Upper lobe of right lung (tissue), 1 donor: ENCODE results near the gene CYP20A1. TPM values are rescaled to one million over a fixed set of nuclear protein-coding genes. Genes with fewer than 3 reads are reported as not detected.
"Not testable (repeated sequence)": the region's sequence is repeated elsewhere in the genome, so short reads cannot be mapped to it uniquely, and the experiment has no call there.

Source experiments
- ATAC-seq: fragments of 200-7000 bp; cut with Tn5 transposase; one replicate; pipeline ENCODE4 v1.9.1; 2020; ENCODE audit warnings: mild to moderate bottlenecking, moderate library complexity
- DNase-seq: peaks from one replicate; pipeline ENCODE4 v3.0.0-alpha.2; 2020
- H3K27ac ChIP-seq: fragments of 200-600 bp; one replicate; pipeline ENCODE4 v1.8.0; 2022
- H3K27me3 ChIP-seq: fragments of 200-600 bp; one replicate; pipeline ENCODE4 v1.8.0; 2022; ENCODE audit warnings: mild to moderate bottlenecking
- H3K36me3 ChIP-seq: fragments of 200-600 bp; one replicate; pipeline ENCODE4 v1.8.0; 2022
- H3K4me1 ChIP-seq: fragments of 200-600 bp; one replicate; pipeline ENCODE4 v1.8.0; 2022
- H3K4me3 ChIP-seq: fragments of 200-600 bp; one replicate; pipeline ENCODE4 v1.8.0; 2022; ENCODE audit warnings: mild to moderate bottlenecking
- H3K9me3 ChIP-seq: fragments of 200-600 bp; one replicate; pipeline ENCODE4 v1.8.0; 2022
- CTCF ChIP-seq: fragments of 200-600 bp; IDR thresholded peaks from one replicate; pipeline ENCODE4 v1.8.0; 2022; ENCODE audit warnings: antibody characterized with exemption
- intact Hi-C: fragments of 100-400 bp; cut with DNase I; formaldehyde crosslinking; loops from one replicate; pipeline ENCODE4 v1.11.0; 2022
- long read RNA-seq: library from polyadenylated mRNA; unstranded; transcript quantifications from one replicate; pipeline ENCODE4 v2.0.0, GENCODE V29; 2021
- total RNA-seq: library from RNA; stranded (reverse); fragmentation: NEBNext Ultra II Directional; extraction: Animal tissue kit (Norgen Biotek cat#: 25700); gene quantifications from one replicate; pipeline ENCODE4 v1.2.1, GENCODE V29; 2021
- donor health status: DM: no; HTN: yes; CAD: no; lungs with severe emphysema.

Gene CYP20A1
- total RNA-seq = 35.0 TPM
- long read RNA-seq, transcript CYP20A1-201 (13 exons, 1,949 nt) = major isoform, 40 of 81 reads
- long read RNA-seq, transcript CYP20A1-207 (11 exons, 1,359 nt) = minor isoform, 8 of 81 reads
- long read RNA-seq, partial matches to known transcripts = 3 of 81 reads
- long read RNA-seq, other reads (novel, unspliced or antisense) = 27 of 81 reads

GRCh38 chr2:203238704-203239526 lies at the start of gene CYP20A1:
Gene CYP20A1, plus strand, starts transcription at chr2:203239018. Its CDS starts 45 bp downstream, at chr2:203239063.
- Histone ChIP-seq H3K9me3 (no peaks in the 10 kb centered on the region), H3K36me3 (peaks cover 19% of the 10 kb centered on the region), H3K27me3 (no peaks in the 10 kb centered on the region), H3K27ac (peak within 1 kb of the TSS; percentile 98), H3K4me3 (peak within 1 kb of the TSS; percentile 82), H3K4me1 (peaks cover 12% of the 10 kb centered on the region)
- TF ChIP-seq CTCF = peak; percentile 31
- DNase-seq (peak; percentile 99), ATAC-seq (peak; percentile 98)
- intact Hi-C loops = loop anchor here (10.0 kb wide), 1 partner anchor 416 kb away; no protein-coding TSS in a partner anchor

- DNase-seq, H3K27me3 ChIP-seq, H3K27ac ChIP-seq, H3K9me3 ChIP-seq, H3K4me1 ChIP-seq, H3K4me3 ChIP-seq, ATAC-seq, intact Hi-C loops: not testable (repeated sequence)
- H3K36me3 ChIP-seq = peaks cover 54% of the 10 kb centered on the region
Observed at GRCh38 chr2:203190547-203190946, 48.3 kb upstream of the CYP20A1 start.

- H3K4me3 ChIP-seq, DNase-seq, H3K27me3 ChIP-seq, H3K9me3 ChIP-seq, intact Hi-C loops, H3K4me1 ChIP-seq, H3K27ac ChIP-seq, ATAC-seq: not testable (repeated sequence)
- peaks cover 54% of the 10 kb centered on the region for H3K36me3 ChIP-seq
Observed at GRCh38 chr2:203191026-203191425, 47.8 kb upstream of the CYP20A1 start.

GRCh38 chr2:203191961-203192360 lies 46.9 kb upstream of the CYP20A1 start:
- Histone ChIP-seq H3K4me3 (no peak overlapping the region), H3K27ac (no peak overlapping the region), H3K27me3 (no peaks in the 10 kb centered on the region), H3K9me3 (no peaks in the 10 kb centered on the region), H3K36me3 (peaks cover 63% of the 10 kb centered on the region), H3K4me1 (no peaks in the 10 kb centered on the region)
- no peak for TF ChIP-seq CTCF
- ATAC-seq (no peak), DNase-seq (no peak)
- intact Hi-C loops = no loop called here

GRCh38 chr2:203195331-203196036 lies 43.3 kb upstream of the CYP20A1 start:
- Histone ChIP-seq H3K4me1 (no peaks in the 10 kb centered on the region), H3K4me3 (no peak overlapping the region), H3K27ac (no peak overlapping the region), H3K27me3 (no peaks in the 10 kb centered on the region), H3K36me3 (peaks cover 81% of the 10 kb centered on the region), H3K9me3 (no peaks in the 10 kb centered on the region)
- intact Hi-C loops = no loop called here
- no peak for DNase-seq
- ATAC-seq = no peak
- no peak for TF ChIP-seq CTCF

GRCh38 chr2:203200866-203201265 lies 38.0 kb upstream of the CYP20A1 start:
- Histone ChIP-seq H3K9me3 (no peaks in the 10 kb centered on the region), H3K27ac (no peak overlapping the region), H3K4me3 (no peak overlapping the region), H3K36me3 (peaks cover 81% of the 10 kb centered on the region), H3K27me3 (no peaks in the 10 kb centered on the region), H3K4me1 (no peaks in the 10 kb centered on the region)
- intact Hi-C loops = no loop called here
- ATAC-seq (no peak), DNase-seq (no peak)
- TF ChIP-seq CTCF = no peak
